Keratinocyte (primary cell): Measurements from ENCODE around the gene GPR63. TPM values are rescaled to one million over a fixed set of nuclear protein-coding genes. Genes with fewer than 3 reads are reported as not detected.

ENCODE experiments used
- DNase-seq: peaks from one replicate; pipeline ENCODE4 v3.0.0-alpha.2; 2011; ENCODE audit warnings: low read depth, missing footprints, low spot score
- FAIRE-seq: peaks from 2 replicates; lab custom pipeline; 2011; peaks lifted over from hg19 to GRCh38; lab: Jason Lieb, UNC
- H2AFZ ChIP-seq: 2 replicates; pipeline ENCODE4 v1.6.0; 2012; ENCODE audit warnings: low read length, control low read depth, inconsistent platforms; ENCODE audit not compliant: control insufficient read depth
- H3K27ac ChIP-seq: 2 replicates; pipeline ENCODE4 v1.5.1; 2011; ENCODE audit warnings: low read length; ENCODE audit not compliant: control insufficient read depth, insufficient read depth
- H3K27me3 ChIP-seq: 3 replicates; pipeline ENCODE4 v1.6.0; 2011; ENCODE audit warnings: low read length; ENCODE audit not compliant: control insufficient read depth, insufficient read depth; ENCODE audit errors: extremely low read depth
- H3K36me3 ChIP-seq, 2 experiments: 2 replicates in 1 of 2; 3 replicates in 1 of 2; pipeline ENCODE4 v1.5.1; 2011; ENCODE audit warnings: low read length in 2 of 2, mild to moderate bottlenecking in 1 of 2; ENCODE audit not compliant: control insufficient read depth in 2 of 2, insufficient read depth in 2 of 2; ENCODE audit errors: extremely low read depth in 1 of 2
- H3K4me1 ChIP-seq: 3 replicates; pipeline ENCODE4 v1.5.1; 2011; ENCODE audit warnings: low read length; ENCODE audit not compliant: control insufficient read depth, insufficient read depth; ENCODE audit errors: extremely low read depth
- H3K4me2 ChIP-seq: 3 replicates; pipeline ENCODE4 v1.6.0; 2011; ENCODE audit warnings: low read depth, low read length; ENCODE audit not compliant: control insufficient read depth, insufficient read depth; ENCODE audit errors: extremely low read depth
- H3K4me3 ChIP-seq, 3 experiments: fragments of 200-600 bp in 1 of 3; sonication (generic) in 1 of 3; 2 replicates in 2 of 3; 3 replicates in 1 of 3; pipeline ENCODE4 v1.5.1; 2011 to 2016; ENCODE audit warnings: low read length in 3 of 3, mild to moderate bottlenecking in 3 of 3, control low read depth in 2 of 3, inconsistent platforms in 1 of 3, low read depth in 1 of 3, mixed read lengths in 1 of 3, mixed run types in 1 of 3, moderate library complexity in 1 of 3; ENCODE audit not compliant: control insufficient read depth in 2 of 3, insufficient read depth in 2 of 3; ENCODE audit errors: extremely low read depth in 1 of 3
- H3K79me2 ChIP-seq: 2 replicates; pipeline ENCODE4 v1.6.0; 2012; ENCODE audit warnings: low read length; ENCODE audit not compliant: control insufficient read depth, insufficient read depth
- H3K9ac ChIP-seq: 3 replicates; pipeline ENCODE4 v1.6.0; 2011; ENCODE audit warnings: low read length; ENCODE audit not compliant: control insufficient read depth, insufficient read depth; ENCODE audit errors: extremely low read depth
- H3K9me1 ChIP-seq: 3 replicates; pipeline ENCODE4 v1.6.0; 2011; ENCODE audit warnings: low read length; ENCODE audit not compliant: control insufficient read depth, insufficient read depth; ENCODE audit errors: extremely low read depth
- H3K9me3 ChIP-seq: 2 replicates; pipeline ENCODE4 v1.5.1; 2012; ENCODE audit warnings: low read depth, low read length; ENCODE audit not compliant: control insufficient read depth
- H4K20me1 ChIP-seq: 3 replicates; pipeline ENCODE4 v1.6.0; 2011; ENCODE audit warnings: low read length; ENCODE audit not compliant: control insufficient read depth, insufficient read depth; ENCODE audit errors: extremely low read depth
- EZH2 ChIP-seq: IDR thresholded peaks from one replicate; pipeline ENCODE4 v1.6.1; 2012; ENCODE audit warnings: inconsistent platforms, mild to moderate bottlenecking, low read length, moderate library complexity
- dilution Hi-C: fragments of 300-500 bp; cut with MboI; formaldehyde crosslinking; loops from one replicate; pipeline ENCODE4 v1.7.0; 2020; ENCODE audit warnings: low sequenced_read_pairs; ENCODE audit not compliant: extremely low pct_ligation_motif_present
- polyA plus RNA-seq, 5 experiments: library from polyadenylated mRNA; depleted of rRNA in 3 of 5; stranded (reverse) in 3 of 5; stranded (forward) in 1 of 5; unstranded in 1 of 5; fragments of >200 nt; gene quantifications; 1 replicate in 1 of 5; 2 replicates in 3 of 5; 3 replicates in 1 of 5; pipeline versions ENCODE4 v1.2.1 to v1.2.3, GENCODE V29; 2011 to 2012; ENCODE audit warnings: missing spikeins in 2 of 5, low read depth in 1 of 5, low replicate concordance in 1 of 5
- TF ChIP-seq, protein P1 (sequence below), 3 experiments: IDR thresholded peaks in 1 of 3; conservative IDR thresholded peaks in 1 of 3; optimal IDR thresholded peaks in 1 of 3; 2 replicates in 2 of 3; 3 replicates in 1 of 3; pipeline versions ENCODE3 to v1.5.1; 2011; ENCODE audit warnings: low read length in 3 of 3, mild to moderate bottlenecking in 3 of 3, moderate library complexity in 2 of 3, control low read depth in 1 of 3, inconsistent platforms in 1 of 3; ENCODE audit not compliant: insufficient read depth in 2 of 3; ENCODE audit errors: extremely low read depth in 1 of 3

Gene GPR63
- polyA plus RNA-seq, 1 donor (not counting 4 experiments of a cell fraction or from before 2014, with no cell fraction given), result 1.9 TPM

- Histone ChIP-seq H3K27ac (no peak overlapping the region), H3K9me3 (no peaks in the 10 kb centered on the region), H3K79me2 (no peaks in the 10 kb centered on the region), H3K4me3 (no peak overlapping the region), H4K20me1 (no peaks in the 10 kb centered on the region), H3K36me3 (no peaks in the 10 kb centered on the region), H3K4me2 (no peak overlapping the region), H3K9ac (no peak overlapping the region), H3K4me1 (no peaks in the 10 kb centered on the region), H3K27me3 (no peaks in the 10 kb centered on the region), H2AFZ (no peak overlapping the region), H3K9me1 (no peaks in the 10 kb centered on the region)
- TF ChIP-seq, protein P1, sequence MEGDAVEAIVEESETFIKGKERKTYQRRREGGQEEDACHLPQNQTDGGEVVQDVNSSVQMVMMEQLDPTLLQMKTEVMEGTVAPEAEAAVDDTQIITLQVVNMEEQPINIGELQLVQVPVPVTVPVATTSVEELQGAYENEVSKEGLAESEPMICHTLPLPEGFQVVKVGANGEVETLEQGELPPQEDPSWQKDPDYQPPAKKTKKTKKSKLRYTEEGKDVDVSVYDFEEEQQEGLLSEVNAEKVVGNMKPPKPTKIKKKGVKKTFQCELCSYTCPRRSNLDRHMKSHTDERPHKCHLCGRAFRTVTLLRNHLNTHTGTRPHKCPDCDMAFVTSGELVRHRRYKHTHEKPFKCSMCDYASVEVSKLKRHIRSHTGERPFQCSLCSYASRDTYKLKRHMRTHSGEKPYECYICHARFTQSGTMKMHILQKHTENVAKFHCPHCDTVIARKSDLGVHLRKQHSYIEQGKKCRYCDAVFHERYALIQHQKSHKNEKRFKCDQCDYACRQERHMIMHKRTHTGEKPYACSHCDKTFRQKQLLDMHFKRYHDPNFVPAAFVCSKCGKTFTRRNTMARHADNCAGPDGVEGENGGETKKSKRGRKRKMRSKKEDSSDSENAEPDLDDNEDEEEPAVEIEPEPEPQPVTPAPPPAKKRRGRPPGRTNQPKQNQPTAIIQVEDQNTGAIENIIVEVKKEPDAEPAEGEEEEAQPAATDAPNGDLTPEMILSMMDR (optimal IDR thresholded peaks at IDR 0.05 in 1 of 3, IDR thresholded peaks at IDR 0.05 in 1 of 3, conservative IDR thresholded peaks at IDR 0.05 in 1 of 3; ENCODE audit: extremely low read depth in 1 of 3, insufficient read depth in 2 of 3, low read length in 3 of 3), result no peak
- no peak for TF ChIP-seq EZH2
- dilution Hi-C loops, result no loop called here
- DNase-seq (no peak), FAIRE-seq (no peak)
Measured at GRCh38 chr6:96786336-96786735, 50.9 kb downstream of the GPR63 start.

DNA sequence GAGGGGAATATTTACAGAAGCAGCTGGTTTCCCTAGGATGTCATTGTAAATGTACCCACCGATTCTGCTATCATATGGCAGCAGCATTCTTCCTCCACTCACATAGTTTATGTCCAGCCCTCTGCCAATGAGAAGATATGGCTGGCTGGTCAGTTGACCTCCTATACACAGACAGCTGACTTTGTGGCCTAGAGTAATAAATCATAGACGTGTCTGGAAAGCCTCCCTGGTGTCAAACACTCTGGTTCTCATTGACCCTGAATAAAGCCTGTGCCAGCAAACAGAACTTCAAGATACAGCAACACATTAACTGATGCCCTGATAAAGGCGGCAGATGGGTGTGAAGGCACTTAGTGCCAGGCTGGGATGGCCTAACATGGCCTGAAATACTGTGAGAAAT lies 52.6 kb downstream of the GPR63 start:
- dilution Hi-C loops, result no loop called here
- H3K9me1 ChIP-seq, result no peaks in the 10 kb centered on the region
- no peak overlapping the region for H2AFZ ChIP-seq
- H3K36me3 ChIP-seq, result no peaks in the 10 kb centered on the region
- H3K27ac ChIP-seq, result no peak overlapping the region
- no peak overlapping the region for H3K4me3 ChIP-seq
- H4K20me1 ChIP-seq, result no peaks in the 10 kb centered on the region
- DNase-seq (no peak), FAIRE-seq (no peak)
- H3K4me1 ChIP-seq, result no peaks in the 10 kb centered on the region
- H3K9ac ChIP-seq, result no peak overlapping the region
- no peaks in the 10 kb centered on the region for H3K27me3 ChIP-seq
- H3K79me2 ChIP-seq, result no peaks in the 10 kb centered on the region
- H3K9me3 ChIP-seq, result no peaks in the 10 kb centered on the region
- no peak overlapping the region for H3K4me2 ChIP-seq
- TF ChIP-seq, protein P1 (optimal IDR thresholded peaks at IDR 0.05 in 1 of 3, IDR thresholded peaks at IDR 0.05 in 1 of 3, conservative IDR thresholded peaks at IDR 0.05 in 1 of 3; ENCODE audit: extremely low read depth in 1 of 3, insufficient read depth in 2 of 3, low read length in 3 of 3), result no peak
- TF ChIP-seq EZH2, result no peak
